Fibroblast of skin of abdomen (primary cell): ENCODE data around the gene OTC.

Source experiments
- DNase-seq: peaks from one replicate; pipeline ENCODE4 v3.0.0-alpha.2; 2013

Gene OTC

GRCh38 chrX:38357747-38358673 is 5.6 kb downstream of the OTC start:
- DNase-seq, result no peak

GRCh38 chrX:38363046-38363445 is 10.6 kb downstream of the OTC start:
- DNase-seq, result no peak

- DNase-seq, result no peak
Measured at GRCh38 chrX:38365954-38366353, 13.6 kb downstream of the OTC start.

GRCh38 chrX:38368774-38369173 is 16.4 kb downstream of the OTC start:
- DNase-seq, result no peak

GRCh38 chrX:38371641-38372040 is 19.2 kb downstream of the OTC start:
- no peak for DNase-seq

GRCh38 chrX:38374431-38374830 is 22.0 kb downstream of the OTC start:
- DNase-seq, result no peak

- no peak for DNase-seq
Measured at GRCh38 chrX:38375891-38376290, 23.5 kb downstream of the OTC start.

GRCh38 chrX:38376747-38377146 is 24.3 kb downstream of the OTC start:
- DNase-seq, result no peak

- no peak for DNase-seq
Measured at GRCh38 chrX:38379088-38379487, 26.7 kb downstream of the OTC start.

- DNase-seq, result no peak
Measured at GRCh38 chrX:38382663-38383062, 30.3 kb downstream of the OTC start.

- DNase-seq, result no peak
Measured at GRCh38 chrX:38400389-38400910, 48.0 kb downstream of the OTC start.

GRCh38 chrX:38402118-38402517 is 49.7 kb downstream of the OTC start:
- no peak for DNase-seq

GRCh38 chrX:38403834-38404233 is 51.4 kb downstream of the OTC start:
- DNase-seq, result no peak

- DNase-seq, result no peak
Measured at GRCh38 chrX:38407126-38407525, 54.7 kb downstream of the OTC start.

- no peak for DNase-seq
Measured at GRCh38 chrX:38409289-38409688, 56.9 kb downstream of the OTC start.

- DNase-seq, result no peak
Measured at GRCh38 chrX:38426785-38427184, 74.4 kb downstream of the OTC start.

GRCh38 chrX:38431525-38431924 is 79.1 kb downstream of the OTC start:
- no peak for DNase-seq

GRCh38 chrX:38435130-38435529 is 82.7 kb downstream of the OTC start:
- DNase-seq, result no peak

- DNase-seq, result no peak
Measured at GRCh38 chrX:38437093-38437492, 84.7 kb downstream of the OTC start.

GRCh38 chrX:38438321-38438720 is 85.9 kb downstream of the OTC start:
- DNase-seq, result no peak

- DNase-seq, result no peak
Measured at GRCh38 chrX:38452603-38453002, 100.2 kb downstream of the OTC start.

GRCh38 chrX:38458071-38458470 is 105.7 kb downstream of the OTC start:
- no peak for DNase-seq

GRCh38 chrX:38462257-38462656 is 109.9 kb downstream of the OTC start:
- DNase-seq, result no peak

- DNase-seq, result no peak
Measured at GRCh38 chrX:38465686-38466085, 113.3 kb downstream of the OTC start.
